ENCODE results near the gene SMIM9.

Gene SMIM9

DNA sequence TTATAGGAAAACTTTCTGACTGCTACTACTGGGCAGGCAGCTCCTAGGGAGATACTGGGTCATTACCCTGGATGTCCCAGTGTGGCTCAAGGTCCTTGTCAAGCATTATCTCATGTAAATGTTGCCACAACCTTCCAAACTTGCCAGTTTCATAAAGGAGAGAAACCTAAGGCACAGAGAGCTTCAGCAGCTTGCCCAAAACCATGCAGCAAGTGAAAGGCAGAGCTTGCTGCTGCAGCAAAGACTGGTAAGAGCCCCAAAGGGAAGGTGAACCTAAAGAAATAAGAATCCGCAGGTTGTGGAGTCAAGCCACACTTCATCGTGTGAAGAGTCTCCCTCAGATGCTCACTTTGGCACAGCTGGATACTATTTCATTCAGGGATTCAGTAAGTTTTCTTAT lies 31.5 kb downstream of the SMIM9 start:
- TF ChIP-seq, protein P1, sequence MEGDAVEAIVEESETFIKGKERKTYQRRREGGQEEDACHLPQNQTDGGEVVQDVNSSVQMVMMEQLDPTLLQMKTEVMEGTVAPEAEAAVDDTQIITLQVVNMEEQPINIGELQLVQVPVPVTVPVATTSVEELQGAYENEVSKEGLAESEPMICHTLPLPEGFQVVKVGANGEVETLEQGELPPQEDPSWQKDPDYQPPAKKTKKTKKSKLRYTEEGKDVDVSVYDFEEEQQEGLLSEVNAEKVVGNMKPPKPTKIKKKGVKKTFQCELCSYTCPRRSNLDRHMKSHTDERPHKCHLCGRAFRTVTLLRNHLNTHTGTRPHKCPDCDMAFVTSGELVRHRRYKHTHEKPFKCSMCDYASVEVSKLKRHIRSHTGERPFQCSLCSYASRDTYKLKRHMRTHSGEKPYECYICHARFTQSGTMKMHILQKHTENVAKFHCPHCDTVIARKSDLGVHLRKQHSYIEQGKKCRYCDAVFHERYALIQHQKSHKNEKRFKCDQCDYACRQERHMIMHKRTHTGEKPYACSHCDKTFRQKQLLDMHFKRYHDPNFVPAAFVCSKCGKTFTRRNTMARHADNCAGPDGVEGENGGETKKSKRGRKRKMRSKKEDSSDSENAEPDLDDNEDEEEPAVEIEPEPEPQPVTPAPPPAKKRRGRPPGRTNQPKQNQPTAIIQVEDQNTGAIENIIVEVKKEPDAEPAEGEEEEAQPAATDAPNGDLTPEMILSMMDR (IDR thresholded peaks at IDR 0.05; ENCODE audit: poor library complexity, severe bottlenecking), result no peak
- Histone ChIP-seq H3K27me3 (ENCODE audit: insufficient read depth, poor library complexity, severe bottlenecking) (no peaks in the 10 kb centered on the region), H3K9me3 (ENCODE audit: severe bottlenecking) (no peaks in the 10 kb centered on the region), H3K36me3 (ENCODE audit: low read depth) (no peaks in the 10 kb centered on the region), H3K4me1 (ENCODE audit: insufficient read depth, poor library complexity, severe bottlenecking) (peaks cover 12% of the 10 kb centered on the region), H3K27ac (ENCODE audit: poor library complexity, severe bottlenecking) (no peak overlapping the region), H3K4me3 (ENCODE audit: severe bottlenecking) (no peak overlapping the region)
- no peak for DNase-seq (ENCODE audit: low spot score)
- no peak for ATAC-seq (ENCODE audit: low read depth)

DNA sequence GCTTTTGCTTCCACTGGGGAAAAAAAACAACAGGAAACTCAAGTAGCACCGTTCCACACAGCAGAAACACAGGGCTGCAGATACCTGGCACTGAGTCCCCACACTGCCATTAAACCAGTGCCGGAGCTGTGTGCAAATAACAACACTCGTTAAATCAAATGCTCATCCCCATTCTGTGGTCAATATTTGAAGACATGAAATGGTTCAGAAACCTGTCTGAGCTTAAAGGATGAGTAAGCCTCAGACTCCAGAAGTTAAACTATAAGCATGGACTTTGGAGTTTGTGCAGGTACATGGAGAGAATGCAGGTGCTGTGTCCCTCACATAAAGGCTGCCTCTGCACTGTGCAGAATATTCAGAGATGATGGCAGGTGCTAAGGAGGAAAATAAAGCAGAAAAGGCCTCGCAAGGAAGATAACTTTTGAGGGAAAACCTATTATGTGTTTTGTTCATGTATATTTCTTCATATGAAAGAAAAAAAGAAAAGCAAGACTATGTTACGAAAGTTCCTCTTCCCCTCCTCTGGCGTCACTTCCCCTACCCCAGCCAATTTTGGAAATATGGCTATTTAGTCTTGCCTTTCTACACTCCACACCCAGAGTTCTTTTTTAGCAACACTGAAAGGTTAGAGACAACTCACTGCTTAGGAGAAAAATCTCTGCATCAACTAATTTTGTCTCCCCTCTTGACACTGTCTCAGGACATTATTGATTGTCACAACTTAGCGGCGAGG lies 33.8 kb downstream of the SMIM9 start:
- DNase-seq (ENCODE audit: low spot score) (no peak), ATAC-seq (ENCODE audit: low read depth) (no peak)
- TF ChIP-seq, protein P1 (IDR thresholded peaks at IDR 0.05; ENCODE audit: poor library complexity, severe bottlenecking), result no peak
- Histone ChIP-seq H3K27ac (ENCODE audit: poor library complexity, severe bottlenecking) (no peak overlapping the region), H3K4me1 (ENCODE audit: insufficient read depth, poor library complexity, severe bottlenecking) (peaks cover 12% of the 10 kb centered on the region), H3K4me3 (ENCODE audit: severe bottlenecking) (no peak overlapping the region), H3K36me3 (ENCODE audit: low read depth) (no peaks in the 10 kb centered on the region), H3K9me3 (ENCODE audit: severe bottlenecking) (no peaks in the 10 kb centered on the region), H3K27me3 (ENCODE audit: insufficient read depth, poor library complexity, severe bottlenecking) (no peaks in the 10 kb centered on the region)

DNA sequence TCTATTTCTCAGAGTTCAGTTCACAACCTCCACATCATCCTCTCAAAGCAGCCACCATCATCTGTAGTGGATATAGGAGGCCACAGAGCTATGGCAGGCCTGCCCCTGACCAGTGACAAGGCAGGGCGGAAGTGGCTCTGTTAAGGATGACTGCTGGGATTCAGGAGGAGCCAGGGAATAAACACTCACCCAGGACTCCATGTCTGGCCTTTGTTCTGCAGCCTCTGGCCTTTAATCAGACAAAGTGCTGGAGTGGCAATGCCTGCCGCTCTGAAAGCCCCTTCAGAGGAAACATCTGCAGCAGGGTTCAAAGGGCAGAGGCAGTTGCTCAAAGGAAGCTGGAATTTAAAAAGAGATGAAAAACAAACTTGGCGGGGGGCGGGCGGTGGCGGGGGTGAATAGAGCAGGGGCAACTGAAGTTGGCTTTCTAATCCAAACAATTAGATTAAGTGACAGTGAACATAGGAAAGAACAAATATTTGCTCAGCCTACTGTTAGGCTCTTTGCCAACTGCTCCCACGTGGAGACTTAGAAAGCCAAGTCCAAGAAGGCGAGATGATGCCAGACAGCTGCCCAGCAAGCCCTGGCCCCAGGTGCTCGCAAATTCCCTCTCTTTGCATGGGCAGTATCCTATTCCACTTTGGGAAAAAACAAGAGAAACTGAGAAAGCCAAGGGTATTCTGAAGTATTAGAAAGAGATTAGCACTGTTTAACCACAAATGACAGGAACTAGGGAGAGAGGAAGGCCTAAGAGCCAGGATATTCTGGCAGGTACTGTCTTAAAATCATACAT lies 34.7 kb downstream of the SMIM9 start:
- peak overlapping the region; percentile 33 for H3K27ac ChIP-seq (ENCODE audit: poor library complexity, severe bottlenecking)
- ATAC-seq (ENCODE audit: low read depth) (no peak), DNase-seq (ENCODE audit: low spot score) (no peak)
- H3K4me1 ChIP-seq (ENCODE audit: insufficient read depth, poor library complexity, severe bottlenecking), result peaks cover 12% of the 10 kb centered on the region
- TF ChIP-seq, protein P1 (IDR thresholded peaks at IDR 0.05; ENCODE audit: poor library complexity, severe bottlenecking), result no peak
- H3K36me3 ChIP-seq (ENCODE audit: low read depth), result no peaks in the 10 kb centered on the region
- no peaks in the 10 kb centered on the region for H3K27me3 ChIP-seq (ENCODE audit: insufficient read depth, poor library complexity, severe bottlenecking)
- no peak overlapping the region for H3K4me3 ChIP-seq (ENCODE audit: severe bottlenecking)
- no peaks in the 10 kb centered on the region for H3K9me3 ChIP-seq (ENCODE audit: severe bottlenecking)

DNA sequence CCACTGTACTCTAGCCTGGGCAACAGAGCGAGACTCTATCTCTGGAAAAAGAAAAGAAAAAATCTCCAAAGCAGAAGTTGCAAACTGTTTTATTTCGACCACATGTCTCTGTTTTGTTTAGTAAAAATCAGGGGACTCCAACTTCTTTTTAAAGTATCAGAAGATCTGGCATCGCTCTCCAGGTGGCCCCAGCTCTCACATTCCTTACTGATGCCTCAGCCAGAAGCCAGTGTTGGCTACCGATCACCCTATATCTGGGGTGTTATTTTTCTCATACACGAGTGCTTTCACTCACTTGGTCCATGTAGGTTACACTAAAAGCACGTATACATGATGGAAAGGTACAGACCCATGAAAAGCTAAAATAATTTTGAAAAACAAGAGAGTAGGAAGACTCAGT lies 37.5 kb downstream of the SMIM9 start:
- no peak overlapping the region for H3K4me3 ChIP-seq (ENCODE audit: severe bottlenecking)
- no peak overlapping the region for H3K27ac ChIP-seq (ENCODE audit: poor library complexity, severe bottlenecking)
- no peaks in the 10 kb centered on the region for H3K9me3 ChIP-seq (ENCODE audit: severe bottlenecking)

More for the DNA sequence above, 37.5 kb downstream of the SMIM9 start:
- ATAC-seq (ENCODE audit: low read depth) (0 out of 3 replicates have a peak, but pooled peaks have one; percentile 38), DNase-seq (ENCODE audit: low spot score) (no peak)
- Histone ChIP-seq H3K4me1 (ENCODE audit: insufficient read depth, poor library complexity, severe bottlenecking) (peaks cover 12% of the 10 kb centered on the region), H3K36me3 (ENCODE audit: low read depth) (no peaks in the 10 kb centered on the region), H3K27me3 (ENCODE audit: insufficient read depth, poor library complexity, severe bottlenecking) (no peaks in the 10 kb centered on the region)
- TF ChIP-seq, protein P1 (IDR thresholded peaks at IDR 0.05; ENCODE audit: poor library complexity, severe bottlenecking), result no peak

Data from RWPE2 (cell line).